SK-N-SH (cell line): ENCODE measurements around the gene RNF168. TPM values are rescaled to one million over a fixed set of nuclear protein-coding genes. Genes with fewer than 3 reads are reported as not detected.

ENCODE experiments used
- CTCF ChIA-PET: fragments of 300-600, 350-600 bp; formaldehyde crosslinking; extraction: SDS; loops from one replicate; lab custom pipeline; 2021; lab: Yijun Ruan, JAX
- POLR2A ChIA-PET: fragments of 350-600 bp; sonication (Branson Sonifier 250); formaldehyde crosslinking; extraction: SDS; loops from one replicate; lab custom pipeline; 2020; ENCODE audit warnings: antibody characterized with exemption, inconsistent platforms; lab: Yijun Ruan, JAX
- DNase-seq: peaks from one replicate; pipeline ENCODE4 v3.0.0; 2012
- H2AFZ ChIP-seq: fragments of 200-600 bp; sonication (generic); 2 replicates; pipeline ENCODE4 v1.8.1; 2016; ENCODE audit warnings: antibody characterized with exemption, mild to moderate bottlenecking, low read depth
- H3F3A ChIP-seq: fragments of 200-600 bp; sonication (generic); replicated peaks from 2 replicates; pipeline ENCODE3; 2016; ENCODE audit warnings: antibody characterized with exemption, mild to moderate bottlenecking; ENCODE audit not compliant: insufficient read depth
- H3K27ac ChIP-seq, 2 experiments: fragments of 200-500 bp in 1 of 2; fragments of 200-600 bp in 1 of 2; sonication (Bioruptor generic) in 1 of 2; sonication (generic), shearing (Covaris generic) in 1 of 2; 2 replicates each; pipeline versions ENCODE4 v1.5.1 to v1.6.1; 2014 to 2016; ENCODE audit warnings: low read depth in 2 of 2, inconsistent platforms in 1 of 2, low read length in 1 of 2, mild to moderate bottlenecking in 1 of 2, mixed read lengths in 1 of 2
- H3K27me3 ChIP-seq: fragments of 200-600 bp; sonication (generic), shearing (Covaris generic); 2 replicates; pipeline ENCODE4 v1.6.1; 2016; ENCODE audit warnings: mixed run types; ENCODE audit not compliant: insufficient read depth
- H3K36me3 ChIP-seq, 2 experiments: fragments of 200-500 bp in 1 of 2; fragments of 200-600 bp in 1 of 2; sonication (Bioruptor generic) in 1 of 2; sonication (generic) in 1 of 2; replicated peaks in 1 of 2; 2 replicates each; pipeline versions ENCODE3 to v1.5.1; 2014 to 2016; ENCODE audit warnings: low read length in 1 of 2, mild to moderate bottlenecking in 1 of 2; ENCODE audit not compliant: insufficient read depth in 2 of 2, control insufficient read depth in 1 of 2
- H3K4me1 ChIP-seq, 2 experiments: fragments of 200-500 bp in 1 of 2; fragments of 200-600 bp in 1 of 2; sonication (Bioruptor generic) in 1 of 2; sonication (generic), shearing (Covaris generic) in 1 of 2; 2 replicates each; pipeline versions ENCODE4 v1.5.1 to v1.6.1; 2014 to 2016; ENCODE audit warnings: low read depth in 1 of 2, low read length in 1 of 2, mixed run types in 1 of 2; ENCODE audit not compliant: insufficient read depth in 2 of 2, control insufficient read depth in 1 of 2
- H3K4me2 ChIP-seq: fragments of 200-600 bp; sonication (generic), shearing (Covaris generic); 2 replicates; pipeline ENCODE4 v1.6.1; 2017; ENCODE audit warnings: mixed run types
- H3K4me3 ChIP-seq, 2 experiments: fragments of 200-500 bp in 1 of 2; fragments of 200-600 bp in 1 of 2; sonication (Bioruptor generic) in 1 of 2; sonication (generic), shearing (Covaris generic) in 1 of 2; 2 replicates each; pipeline versions ENCODE4 v1.5.1 to v1.8.1; 2014 to 2016; ENCODE audit warnings: low read depth in 2 of 2, inconsistent platforms in 1 of 2, low read length in 1 of 2, mild to moderate bottlenecking in 1 of 2, mixed read lengths in 1 of 2, moderate library complexity in 1 of 2
- H3K79me2 ChIP-seq: fragments of 200-600 bp; sonication (generic); 2 replicates; pipeline ENCODE4 v1.8.1; 2017; ENCODE audit warnings: mild to moderate bottlenecking; ENCODE audit not compliant: insufficient read depth
- H3K9ac ChIP-seq: fragments of 200-600 bp; sonication (generic); 2 replicates; pipeline ENCODE4 v1.6.1; 2017; ENCODE audit warnings: mixed run types
- H3K9me2 ChIP-seq: fragments of 200-600 bp; sonication (generic); 2 replicates; pipeline ENCODE4 v1.6.1; 2017; ENCODE audit warnings: mixed run types
- H3K9me3 ChIP-seq: fragments of 200-600 bp; sonication (generic); 2 replicates; pipeline ENCODE4 v1.6.1; 2017; ENCODE audit warnings: mixed run types, mild to moderate bottlenecking, moderate library complexity
- H4K20me1 ChIP-seq: fragments of 200-600 bp; sonication (generic); 2 replicates; pipeline ENCODE4 v1.6.1; 2017; ENCODE audit warnings: mild to moderate bottlenecking, mixed run types; ENCODE audit not compliant: insufficient read depth
- CHD2 ChIP-seq: fragments of 150-350 bp; IDR thresholded peaks from 2 replicates; pipeline ENCODE4 v1.6.1; 2018; ENCODE audit warnings: low read length; ENCODE audit not compliant: partially characterized antibody
- ELF1 ChIP-seq: IDR thresholded peaks from 2 replicates; pipeline ENCODE4 v1.4.0; 2012
- EP300 ChIP-seq, 2 experiments: IDR thresholded peaks; 2 replicates each; pipeline versions ENCODE4 v1.4.0 to v1.6.1; 2012; ENCODE audit warnings: borderline replicate concordance in 1 of 2, low read depth in 1 of 2, low read length in 1 of 2
- FOXJ3 ChIP-seq: sonication (generic); formaldehyde crosslinking; IDR thresholded peaks from 2 replicates; pipeline ENCODE4 v1.5.1; 2020; ENCODE audit warnings: mild to moderate bottlenecking, missing genetic modification reagents
- FOXM1 ChIP-seq: IDR thresholded peaks from 2 replicates; pipeline ENCODE4 v1.4.0; 2012; ENCODE audit warnings: low read depth, mild to moderate bottlenecking
- GABPA ChIP-seq: IDR thresholded peaks from 2 replicates; pipeline ENCODE4 v1.4.0; 2012; ENCODE audit warnings: low read depth, mild to moderate bottlenecking
- IRF3 ChIP-seq: fragments of 150-350 bp; IDR thresholded peaks from 2 replicates; pipeline ENCODE4 v1.6.1; 2016; ENCODE audit warnings: mild to moderate bottlenecking, low read depth, low read length
- JUND ChIP-seq: IDR thresholded peaks from 2 replicates; pipeline ENCODE4 v1.4.0; 2012
- MAX ChIP-seq: IDR thresholded peaks from 2 replicates; pipeline ENCODE4 v1.4.0; 2012; ENCODE audit warnings: low read depth
- MEF2A ChIP-seq: IDR thresholded peaks from 2 replicates; pipeline ENCODE4 v1.4.0; 2012; ENCODE audit warnings: low read depth, borderline replicate concordance
- MXI1 ChIP-seq: IDR thresholded peaks from 2 replicates; pipeline ENCODE4 v1.6.1; 2012; ENCODE audit warnings: mild to moderate bottlenecking, low read depth, low read length, improper control_type of control experiment
- NFIC ChIP-seq: IDR thresholded peaks from 2 replicates; pipeline ENCODE4 v1.4.0; 2012; ENCODE audit warnings: borderline replicate concordance
- POLR2AphosphoS5 ChIP-seq: IDR thresholded peaks from 2 replicates; pipeline ENCODE4 v1.6.1; 2012; ENCODE audit warnings: low read depth, low read length
- RAD21 ChIP-seq: IDR thresholded peaks from 2 replicates; pipeline ENCODE4 v1.6.1; 2012; ENCODE audit warnings: mild to moderate bottlenecking, low read length
- SMC3 ChIP-seq: IDR thresholded peaks from 2 replicates; pipeline ENCODE4 v1.6.1; 2012; ENCODE audit warnings: low read depth, low read length, improper control_type of control experiment
- TAF1 ChIP-seq: IDR thresholded peaks from 2 replicates; pipeline ENCODE4 v1.6.1; 2012; ENCODE audit warnings: low read depth, mild to moderate bottlenecking, low read length, moderate library complexity, borderline replicate concordance
- TCF12 ChIP-seq: IDR thresholded peaks from 2 replicates; pipeline ENCODE4 v1.4.0; 2012
- TEAD4 ChIP-seq: IDR thresholded peaks from 2 replicates; pipeline ENCODE4 v1.4.0; 2012; ENCODE audit warnings: mild to moderate bottlenecking, borderline replicate concordance; ENCODE audit not compliant: insufficient read depth
- USF1 ChIP-seq: IDR thresholded peaks from 2 replicates; pipeline ENCODE4 v1.4.0; 2012; ENCODE audit warnings: low read depth, borderline replicate concordance
- USF2 ChIP-seq: fragments of 150-350 bp; IDR thresholded peaks from 2 replicates; pipeline ENCODE4 v1.6.1; 2017; ENCODE audit warnings: antibody characterized with exemption, low read length, low read depth, borderline replicate concordance
- WGBS: methylation state at CpG from one replicate; pipeline ENCODE4 v1.1.6; 2017; ENCODE audit warnings: low lambda C conversion rate; 5-methylcytosine and 5-hydroxymethylcytosine counted together
- polyA plus RNA-seq, 3 experiments: library from polyadenylated mRNA; depleted of rRNA; stranded (reverse); fragments of >200 nt; gene quantifications; 2 replicates each; pipeline ENCODE4 v1.2.3, GENCODE V29; 2012

The RNF168 gene
- polyA plus RNA-seq, 1 of the 3 experiments (the other 2 are of a cell fraction): 1.9 TPM

GRCh38 chr3:196519718-196520082, 16.1 kb upstream of the RNF168 start:
- DNase-seq: no peak
- POLR2A ChIA-PET: no interaction called here

More at GRCh38 chr3:196519718-196520082, 16.1 kb upstream of the RNF168 start:
- no peak for TF ChIP-seq FOXM1
- no peak for TF ChIP-seq SMC3
- TF ChIP-seq JUND: no peak
- TF ChIP-seq FOXJ3 (CRISPR knock-in tag): no peak
- TF ChIP-seq TCF12: no peak
- TF ChIP-seq USF2: no peak
- TF ChIP-seq GABPA: no peak
- no peak for TF ChIP-seq MEF2A
- no peak for TF ChIP-seq IRF3
- no peak for TF ChIP-seq ELF1
- TF ChIP-seq TAF1: no peak
- TF ChIP-seq NFIC: no peak
- TF ChIP-seq CHD2: no peak
- no peak for TF ChIP-seq MAX
- TF ChIP-seq POLR2AphosphoS5: no peak
- TF ChIP-seq TEAD4: no peak
- TF ChIP-seq USF1: no peak
- TF ChIP-seq MXI1: no peak
- TF ChIP-seq EP300 (IDR thresholded peaks at IDR 0.05; ENCODE audit: borderline replicate concordance in 1 of 2, low read depth in 1 of 2, low read length in 1 of 2): no peak
- TF ChIP-seq RAD21: no peak
- H3K9me3 ChIP-seq: peaks cover 11% of the 10 kb centered on the region; the same call in 1 of the 2 replicates
- H2AFZ ChIP-seq: no peak overlapping the region
- no peak overlapping the region for H3K27ac ChIP-seq
- no peak overlapping the region for H3K4me3 ChIP-seq
- no peaks in the 10 kb centered on the region for H3K9me2 ChIP-seq
- H3K27me3 ChIP-seq: no peaks in the 10 kb centered on the region
- H3F3A ChIP-seq: no peaks in the 10 kb centered on the region
- no peaks in the 10 kb centered on the region for H3K79me2 ChIP-seq
- no peaks in the 10 kb centered on the region for H4K20me1 ChIP-seq
- no peaks in the 10 kb centered on the region for H3K4me1 ChIP-seq
- no peaks in the 10 kb centered on the region for H3K36me3 ChIP-seq
- H3K9ac ChIP-seq: no peak overlapping the region
- H3K4me2 ChIP-seq: no peak overlapping the region
- CTCF ChIA-PET: interaction anchor here (1.1 to 2.3 kb wide), 3 partner anchors 9 to 266 kb away, joined by 3 to 8 read pairs (median 3); no protein-coding TSS in a partner anchor
- 38% methylated on average over 5 of the region's 5 CpGs for WGBS
